Measurements from ENCODE around the gene HDAC11.

Gene HDAC11

GRCh38 chr3:13543253-13543652 is 63.1 kb downstream of the HDAC11 start:
- DNase-seq (ENCODE audit: low spot score), result no peak

GRCh38 chr3:13544293-13544831 is 64.3 kb downstream of the HDAC11 start:
- no peak for DNase-seq (ENCODE audit: low spot score)

GRCh38 chr3:13544951-13545651 is 65.0 kb downstream of the HDAC11 start:
- DNase-seq (ENCODE audit: low spot score), result no peak

GRCh38 chr3:13545952-13546454 is 65.9 kb downstream of the HDAC11 start:
- no peak for DNase-seq (ENCODE audit: low spot score)

GRCh38 chr3:13546667-13547171 is 66.6 kb downstream of the HDAC11 start:
- DNase-seq (ENCODE audit: low spot score), result no peak

- DNase-seq (ENCODE audit: low spot score), result no peak
Measured at GRCh38 chr3:13547591-13548371, 67.7 kb downstream of the HDAC11 start.

GRCh38 chr3:13548696-13549622 is 68.9 kb downstream of the HDAC11 start, which contains the start of gene FBLN2:
FBLN2 (plus strand) TSS chr3:13549125; CDS start chr3:13570356, 21,231 bp downstream.
- no peak for DNase-seq (ENCODE audit: low spot score)

GRCh38 chr3:13549623-13550422 is 69.7 kb downstream of the HDAC11 start:
- DNase-seq (ENCODE audit: low spot score), result no peak

GRCh38 chr3:13550423-13550690 is 70.3 kb downstream of the HDAC11 start:
- DNase-seq (ENCODE audit: low spot score), result no peak

GRCh38 chr3:13550791-13551360 is 70.8 kb downstream of the HDAC11 start:
- no peak for DNase-seq (ENCODE audit: low spot score)

GRCh38 chr3:13552857-13553652 is 72.9 kb downstream of the HDAC11 start:
- DNase-seq (ENCODE audit: low spot score), result no peak

GRCh38 chr3:13553686-13554085 is 73.6 kb downstream of the HDAC11 start:
- DNase-seq (ENCODE audit: low spot score), result no peak

GRCh38 chr3:13555753-13556152 is 75.6 kb downstream of the HDAC11 start:
- DNase-seq (ENCODE audit: low spot score), result no peak
